Neural progenitor cell (in vitro differentiated cells): ENCODE data around the gene COL4A2.

Source experiments
- EZH2 ChIP-seq: fragments of 200-600 bp; sonication (generic); IDR thresholded peaks from 2 replicates; pipeline ENCODE4 v1.6.1; 2017; ENCODE audit warnings: antibody characterized with exemption, mild to moderate bottlenecking, moderate library complexity
- EZH2phosphoT487 ChIP-seq: fragments of 200-600 bp; sonication (generic); IDR thresholded peaks from 2 replicates; pipeline ENCODE4 v1.6.1; 2017; ENCODE audit warnings: antibody characterized with exemption
- TF ChIP-seq, protein P1 (sequence below): fragments of 200-600 bp; sonication (generic); IDR thresholded peaks from 2 replicates; pipeline ENCODE4 v1.5.1; 2017; ENCODE audit warnings: antibody characterized with exemption, mild to moderate bottlenecking

DNA sequence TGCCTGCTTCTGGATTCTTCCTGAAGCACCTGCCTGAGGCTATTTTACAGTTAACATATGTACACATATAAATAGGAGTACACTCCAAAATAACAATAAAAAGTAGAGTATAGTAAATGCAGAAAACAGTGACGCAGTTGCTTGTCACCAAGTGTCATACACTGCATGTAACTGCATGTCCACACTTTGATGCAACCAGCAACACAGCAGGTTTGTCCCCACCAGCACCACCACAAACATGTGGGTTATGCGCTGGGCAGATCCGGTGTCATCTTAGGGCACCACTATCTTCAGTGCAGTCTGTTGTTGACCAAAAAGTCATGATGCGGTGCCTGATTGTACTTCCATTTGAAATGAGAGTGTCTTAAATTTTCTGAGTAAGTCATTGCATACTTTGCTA, 51.3 kb downstream of the COL4A2 start:
- TF ChIP-seq, protein P1, sequence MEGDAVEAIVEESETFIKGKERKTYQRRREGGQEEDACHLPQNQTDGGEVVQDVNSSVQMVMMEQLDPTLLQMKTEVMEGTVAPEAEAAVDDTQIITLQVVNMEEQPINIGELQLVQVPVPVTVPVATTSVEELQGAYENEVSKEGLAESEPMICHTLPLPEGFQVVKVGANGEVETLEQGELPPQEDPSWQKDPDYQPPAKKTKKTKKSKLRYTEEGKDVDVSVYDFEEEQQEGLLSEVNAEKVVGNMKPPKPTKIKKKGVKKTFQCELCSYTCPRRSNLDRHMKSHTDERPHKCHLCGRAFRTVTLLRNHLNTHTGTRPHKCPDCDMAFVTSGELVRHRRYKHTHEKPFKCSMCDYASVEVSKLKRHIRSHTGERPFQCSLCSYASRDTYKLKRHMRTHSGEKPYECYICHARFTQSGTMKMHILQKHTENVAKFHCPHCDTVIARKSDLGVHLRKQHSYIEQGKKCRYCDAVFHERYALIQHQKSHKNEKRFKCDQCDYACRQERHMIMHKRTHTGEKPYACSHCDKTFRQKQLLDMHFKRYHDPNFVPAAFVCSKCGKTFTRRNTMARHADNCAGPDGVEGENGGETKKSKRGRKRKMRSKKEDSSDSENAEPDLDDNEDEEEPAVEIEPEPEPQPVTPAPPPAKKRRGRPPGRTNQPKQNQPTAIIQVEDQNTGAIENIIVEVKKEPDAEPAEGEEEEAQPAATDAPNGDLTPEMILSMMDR = no peak
- no peak for TF ChIP-seq EZH2
- TF ChIP-seq EZH2phosphoT487 = no peak
